Stimulated activated CD4-positive, alpha-beta T cell treated with anti-CD3 and anti-CD28 coated beads, Interleukin-2, amount 100 ng/mL, for 4 hours (primary cell): ENCODE data around the gene MYL9.
"Not testable (repeated sequence)": the region's sequence is repeated elsewhere in the genome, so short reads cannot be mapped to it uniquely, and the experiment has no call there.

Source experiments
- DNase-seq: peaks from one replicate; pipeline ENCODE4 v3.0.0-alpha.2; 2020; ENCODE audit warnings: low read depth

The MYL9 gene

DNA sequence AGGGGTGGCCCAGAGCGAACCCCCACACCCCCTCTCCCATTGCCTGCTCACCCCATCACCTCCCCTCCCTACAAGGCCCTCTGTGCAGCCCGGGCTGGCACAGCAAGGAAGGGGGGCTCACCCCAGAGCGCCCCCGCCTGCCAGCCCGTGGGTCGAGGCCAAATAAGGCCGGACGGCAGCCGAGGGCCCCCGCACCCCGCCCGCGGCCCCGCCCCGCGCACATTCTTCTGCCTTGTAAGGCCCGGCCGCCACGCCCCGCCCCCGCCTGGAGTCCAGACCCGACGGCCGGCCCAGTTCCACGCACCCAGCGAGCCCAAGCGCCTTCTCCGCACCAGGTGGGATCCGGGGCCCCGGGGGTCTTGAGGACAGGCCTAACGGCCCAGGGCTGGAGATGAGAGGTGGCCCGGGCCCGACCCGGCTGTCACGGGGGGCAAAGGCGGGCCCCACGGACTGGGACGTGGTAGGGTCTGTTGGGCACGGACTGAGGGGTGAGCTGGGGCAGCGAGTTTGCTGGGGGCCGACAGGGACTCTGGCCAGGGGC is at the start of gene MYL9:
Gene MYL9, plus strand, starts transcription at position 293 of the 541 bp plus-strand sequence. CDS start 3,366 bp downstream, outside the sequence.
- no peak for DNase-seq

DNA sequence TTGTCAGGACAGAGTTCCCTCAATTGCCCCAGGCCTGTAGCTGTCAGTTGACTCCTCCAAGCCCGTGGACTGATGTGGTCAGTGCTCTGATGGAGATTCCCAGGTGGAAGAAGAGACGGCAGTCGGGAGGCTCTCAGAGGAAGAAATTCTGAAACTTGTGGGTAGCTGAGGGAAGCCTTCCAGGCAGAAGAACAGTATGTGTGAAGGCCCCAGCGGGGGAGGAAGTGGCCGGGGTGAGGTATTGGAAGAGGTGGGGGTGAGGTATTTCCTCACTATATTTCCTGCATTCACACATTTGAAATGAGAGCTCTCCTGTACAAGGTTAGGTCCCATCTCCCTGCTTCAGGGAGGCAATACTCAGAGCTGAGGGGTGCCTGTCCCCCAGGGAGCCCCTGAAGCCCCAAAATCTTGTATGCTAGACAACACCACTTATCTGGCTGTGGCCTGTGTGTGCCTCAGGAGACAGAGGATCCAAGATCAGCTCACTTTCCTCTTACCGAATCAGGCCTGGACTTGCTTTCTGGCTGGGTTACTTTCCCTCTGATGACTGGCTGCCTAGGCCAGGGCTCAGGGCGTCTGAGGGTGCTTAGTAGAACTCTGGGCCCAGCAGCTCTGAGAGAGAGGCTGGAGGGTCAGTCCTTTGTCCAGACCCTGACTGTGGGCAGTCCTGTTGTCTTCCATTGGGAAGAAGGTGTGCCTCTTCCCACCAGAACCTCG is 49.3 kb upstream of the MYL9 start:
- DNase-seq = peak; percentile 33

DNA sequence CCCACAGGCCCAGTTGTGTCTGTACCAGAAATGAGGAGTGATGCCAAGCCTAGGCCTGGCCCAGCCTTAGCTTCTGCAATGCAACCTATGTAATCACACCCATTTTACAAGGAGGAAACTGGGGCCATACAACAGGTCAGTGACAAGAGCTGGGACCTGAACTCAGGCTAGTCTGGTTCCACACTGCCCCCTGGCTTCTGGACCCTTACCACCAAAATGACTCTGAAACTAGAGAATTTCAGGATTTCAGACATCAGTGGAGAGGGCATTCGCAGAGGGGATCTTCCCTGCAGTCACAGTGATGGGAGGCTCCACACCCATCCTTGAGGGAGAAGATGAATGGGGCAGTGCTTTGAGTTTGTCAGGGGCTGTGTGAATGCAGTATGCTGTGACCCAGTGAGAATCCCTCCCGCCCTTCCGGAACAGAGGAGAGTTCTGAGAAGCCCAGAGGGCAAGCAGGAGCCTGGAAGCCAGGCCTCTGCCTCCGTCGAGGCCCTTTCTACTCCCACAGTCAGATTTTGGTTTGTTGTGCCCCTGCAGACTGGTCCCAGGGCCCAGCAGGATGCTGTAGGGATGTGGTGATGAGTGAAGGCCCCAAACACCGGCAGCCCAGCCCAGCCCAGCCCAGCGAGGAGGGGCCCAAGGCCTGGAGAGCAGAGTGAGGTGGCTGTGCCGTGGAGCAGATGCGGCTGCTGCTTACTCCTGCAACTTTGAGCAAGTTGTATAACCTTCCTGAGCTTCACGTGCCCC is 48.1 kb upstream of the MYL9 start:
- no peak for DNase-seq

DNA sequence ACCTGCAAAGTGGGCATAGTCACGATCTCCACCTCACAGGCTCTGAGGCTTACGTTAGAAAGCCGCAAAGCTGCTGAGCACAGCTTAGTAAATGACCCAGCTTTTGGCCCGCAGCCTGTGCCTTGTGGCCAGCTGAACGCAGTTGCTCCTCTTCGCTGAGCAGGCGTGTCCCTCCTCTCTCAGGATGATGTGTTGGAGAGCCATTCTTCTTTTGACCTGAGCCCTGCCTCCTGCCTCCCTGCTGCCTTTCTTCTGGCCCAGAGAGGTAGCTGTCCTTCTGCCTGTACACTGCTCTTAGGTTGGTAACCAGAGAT is 47.6 kb upstream of the MYL9 start:
- DNase-seq = no peak

DNA sequence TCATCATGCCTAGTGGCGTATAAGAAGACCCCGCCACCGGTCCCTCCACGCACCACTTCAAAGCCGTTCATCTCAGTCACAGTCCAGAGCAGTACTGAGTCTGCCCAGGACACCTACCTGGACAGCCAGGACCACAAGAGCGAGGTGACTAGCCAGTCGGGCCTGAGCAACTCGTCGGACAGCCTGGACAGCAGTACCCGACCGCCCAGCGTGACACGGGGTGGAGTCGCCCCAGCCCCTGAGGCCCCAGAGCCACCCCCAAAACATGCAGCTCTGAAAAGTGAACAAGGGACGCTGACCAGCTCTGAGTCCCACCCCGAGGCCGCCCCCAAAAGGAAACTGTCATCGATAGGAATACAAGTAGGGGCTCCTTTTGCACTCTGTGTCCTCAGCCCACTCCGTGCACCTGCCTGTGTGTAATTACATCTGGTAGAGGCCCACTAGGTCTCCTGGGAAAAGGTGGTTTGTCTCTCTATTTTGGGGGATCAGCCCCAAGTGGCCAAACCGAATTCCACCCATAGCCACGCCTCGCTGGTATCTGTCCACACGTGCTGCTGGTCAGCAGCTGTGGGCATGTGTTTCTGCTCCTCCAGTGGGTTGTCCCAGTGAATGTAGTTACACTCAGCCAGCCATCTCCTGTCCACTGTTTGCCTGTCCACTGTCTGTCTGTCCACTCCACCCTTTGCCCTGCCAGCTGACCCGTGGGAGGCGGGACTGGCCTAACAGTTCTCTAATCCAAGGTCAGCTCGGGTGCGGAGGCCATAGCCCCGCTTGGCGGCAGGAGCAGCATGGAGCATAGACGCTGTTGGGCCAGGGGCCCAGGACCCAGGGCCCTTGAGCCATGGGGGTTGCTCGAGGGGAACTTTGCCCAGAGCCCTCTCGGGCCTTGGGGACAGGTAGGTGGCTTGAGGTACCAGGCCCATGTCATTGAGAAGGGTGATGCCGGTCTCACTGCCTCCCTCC is 44.3 kb upstream of the MYL9 start:
- no peak for DNase-seq

DNA sequence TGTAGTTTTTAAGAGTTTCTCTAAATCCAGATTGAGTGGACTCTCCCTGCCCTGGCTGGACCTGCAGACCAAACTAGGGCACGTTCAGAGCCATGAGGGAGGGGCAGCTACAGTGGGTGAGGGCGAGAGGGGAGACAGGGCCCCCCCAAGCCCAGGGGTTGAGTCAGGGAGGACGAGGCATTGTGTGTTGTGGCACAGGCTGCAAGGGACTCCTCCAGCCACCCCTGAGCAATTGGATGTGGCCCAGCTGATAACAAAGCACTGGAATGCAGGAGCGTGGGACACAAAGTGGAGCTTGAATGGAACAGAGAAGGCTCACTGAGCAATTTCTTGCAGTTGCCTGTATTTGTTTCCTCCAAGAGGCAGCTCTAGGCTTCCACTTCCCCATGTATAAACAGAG is 43.5 kb upstream of the MYL9 start:
- DNase-seq = no peak

DNA sequence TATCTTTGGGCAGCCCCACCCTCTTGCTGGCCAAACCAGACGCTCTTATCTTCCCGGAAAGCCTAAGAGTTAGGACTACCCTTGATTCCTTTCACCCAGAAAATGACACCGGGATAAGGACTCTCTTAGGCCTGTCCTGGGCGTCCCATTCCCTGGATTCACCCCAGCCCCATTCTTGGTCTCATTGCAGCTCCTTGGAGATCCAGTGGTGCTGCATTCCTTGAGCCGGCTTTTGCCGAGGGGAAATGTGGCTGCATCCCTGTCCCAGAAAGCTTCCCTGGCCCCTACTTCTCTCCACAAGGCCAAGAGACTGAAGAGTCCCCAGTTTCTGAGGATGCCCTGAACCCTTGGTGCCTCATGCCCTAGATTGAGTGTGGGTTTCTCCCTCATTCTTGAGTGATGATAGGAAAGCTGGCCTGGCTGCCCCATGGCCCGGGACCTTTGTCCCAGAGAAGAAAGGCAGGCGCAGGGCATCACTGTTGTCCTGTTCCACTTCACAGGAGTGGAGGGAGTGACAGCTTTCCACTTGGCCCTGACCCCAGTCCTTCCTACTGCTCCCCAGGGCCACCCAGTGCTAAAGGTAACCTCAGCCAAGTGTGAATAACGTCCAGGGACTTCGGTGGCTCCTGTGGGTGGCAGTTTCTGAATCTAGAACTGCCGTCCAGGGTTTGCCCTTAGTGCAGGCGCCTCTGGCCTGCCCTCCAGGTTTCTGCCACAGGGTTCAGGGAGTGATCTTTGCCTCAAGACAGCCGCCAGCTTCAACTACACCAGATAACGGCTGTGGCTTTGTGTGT is 42.7 kb upstream of the MYL9 start:
- DNase-seq = no peak

DNA sequence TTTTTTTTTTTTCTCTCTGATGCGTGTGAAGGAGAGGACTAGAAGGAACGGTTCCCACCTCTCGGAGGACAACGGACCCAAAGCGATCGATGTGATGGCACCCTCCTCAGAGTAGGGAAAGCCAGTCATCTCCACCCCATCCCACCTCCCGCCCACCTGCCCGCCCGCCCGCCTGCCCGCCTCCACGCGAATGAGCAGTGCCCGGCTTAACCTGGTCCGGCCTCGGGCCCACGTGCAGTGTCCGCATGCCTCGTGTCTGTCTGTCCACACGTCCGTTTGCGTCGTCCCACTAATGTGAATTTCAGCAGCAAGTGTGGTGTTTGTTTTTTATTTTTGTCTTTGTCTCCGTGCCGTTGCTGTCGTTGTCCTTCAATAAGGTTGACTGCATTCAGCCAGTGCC is 42.1 kb upstream of the MYL9 start:
- DNase-seq = no peak

DNA sequence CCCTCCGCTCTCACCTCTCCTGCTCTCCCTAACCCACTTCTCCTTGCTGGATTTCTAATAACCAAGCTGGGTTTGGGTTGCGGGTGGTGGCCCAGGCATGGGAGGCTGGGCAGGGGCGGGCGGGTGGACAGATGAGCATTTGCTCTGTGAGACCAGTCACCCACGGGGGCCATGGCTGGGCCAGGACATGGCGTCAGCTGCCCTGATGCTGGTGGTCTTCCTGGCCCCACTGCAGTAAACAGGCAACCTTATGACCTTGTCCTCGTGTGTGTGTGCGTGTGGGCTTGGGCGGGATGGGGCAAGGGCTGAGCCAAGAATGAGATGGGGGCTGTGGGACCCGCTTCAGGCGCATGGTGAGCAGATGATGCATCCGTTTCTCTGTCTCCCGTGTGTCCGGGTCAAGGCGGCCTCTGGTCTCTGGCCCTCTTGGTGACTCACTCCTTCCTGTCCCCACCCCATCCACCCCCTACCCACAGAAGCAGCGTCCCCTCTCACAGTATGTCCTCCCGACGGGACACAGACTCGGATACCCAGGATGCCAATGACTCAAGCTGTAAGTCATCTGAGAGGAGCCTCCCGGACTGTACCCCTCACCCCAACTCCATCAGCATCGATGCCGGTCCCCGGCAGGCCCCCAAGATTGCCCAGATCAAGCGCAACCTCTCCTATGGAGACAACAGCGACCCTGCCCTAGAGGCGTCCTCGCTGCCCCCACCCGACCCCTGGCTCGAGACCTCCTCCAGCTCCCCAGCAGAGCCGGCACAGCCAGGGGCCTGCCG is 41.4 kb upstream of the MYL9 start:
- no peak for DNase-seq

DNA sequence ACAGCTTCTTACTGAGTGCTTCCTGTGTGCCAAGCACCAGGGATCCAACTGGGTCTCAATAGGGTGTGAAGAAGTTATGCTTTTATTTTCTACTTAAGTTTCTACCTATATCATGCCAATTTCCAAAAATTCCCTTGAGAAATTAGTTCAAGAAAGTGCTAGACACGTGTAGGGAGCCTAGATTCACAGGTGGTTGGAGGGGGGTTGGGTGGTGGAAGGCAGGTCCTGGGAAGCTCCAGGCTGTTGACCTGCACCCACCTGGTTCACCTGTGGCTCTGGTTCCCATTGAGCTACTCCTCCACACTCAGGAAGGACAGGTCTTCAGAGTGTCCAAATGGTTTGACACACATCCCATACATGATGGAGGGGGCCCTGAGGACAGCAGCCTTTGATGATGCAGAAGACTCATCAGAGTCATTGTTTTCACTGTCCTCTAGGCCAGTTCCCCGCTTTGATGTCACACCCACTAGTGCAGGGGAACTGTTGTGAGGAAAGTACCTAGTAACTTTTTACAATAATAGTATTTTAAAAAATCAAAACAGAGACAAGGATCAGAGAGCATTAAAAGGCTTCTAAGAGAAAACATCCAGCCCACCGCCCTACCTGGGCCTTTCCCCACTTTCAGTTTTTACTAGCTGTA is 39.8 kb upstream of the MYL9 start:
- DNase-seq = no peak

DNA sequence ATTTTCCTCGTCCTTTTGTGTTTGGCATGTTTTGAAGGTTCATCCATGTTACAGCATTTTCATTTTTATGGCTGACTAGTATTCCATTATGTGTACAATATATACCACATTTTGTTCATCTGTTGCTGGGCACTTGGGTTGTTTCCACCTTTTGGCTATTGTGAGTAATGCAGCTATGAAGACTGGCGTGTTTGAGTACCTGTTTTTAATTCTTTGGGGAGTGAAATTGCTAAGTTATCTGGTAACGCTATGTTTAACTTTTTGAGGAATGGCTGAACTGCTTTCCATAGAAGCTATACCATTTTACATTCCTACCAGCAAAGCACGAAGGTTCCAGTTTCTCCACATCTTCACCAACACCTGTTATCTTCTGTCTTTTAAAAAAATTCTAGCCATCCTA is 37.0 kb upstream of the MYL9 start:
- DNase-seq = no peak

DNA sequence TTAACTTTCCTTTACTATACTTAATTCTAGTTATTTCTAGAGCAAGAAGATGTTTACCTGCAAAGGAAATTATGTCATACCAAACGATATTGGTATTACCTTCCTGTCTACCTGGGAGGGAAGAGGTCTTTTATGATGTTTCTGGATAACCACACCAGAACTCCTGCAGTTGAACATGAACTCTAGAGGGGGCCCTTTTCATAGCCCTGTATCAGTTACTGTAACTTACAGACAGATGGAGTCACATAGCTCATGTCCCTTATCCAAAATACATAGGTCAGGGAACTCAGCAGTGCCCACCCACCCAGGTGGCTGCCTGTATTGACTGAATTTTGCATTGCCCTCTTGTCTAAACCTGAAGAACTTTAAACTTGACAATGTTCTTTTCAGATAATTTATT is 35.1 kb upstream of the MYL9 start:
- DNase-seq = no peak

DNA sequence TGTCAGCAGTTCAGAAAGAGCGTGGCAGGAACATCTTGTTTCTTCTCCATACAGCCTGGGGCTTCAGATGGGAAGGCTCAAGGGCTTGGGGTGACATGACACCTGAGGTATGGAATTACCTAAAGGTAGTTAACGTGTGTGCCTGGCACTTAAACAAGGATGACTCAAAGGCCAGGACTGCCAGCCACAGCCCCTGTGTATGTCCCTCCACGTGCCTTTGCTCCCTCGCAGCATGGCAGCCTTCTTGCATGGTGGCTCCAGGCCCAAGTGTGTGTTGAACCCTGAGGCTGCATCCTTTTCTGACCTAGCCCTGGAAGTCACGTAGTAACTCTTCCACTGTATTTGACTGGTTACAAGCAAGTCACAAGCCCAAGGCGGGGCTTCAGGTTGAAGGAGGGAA is 33.6 kb upstream of the MYL9 start:
- no peak for DNase-seq

DNA sequence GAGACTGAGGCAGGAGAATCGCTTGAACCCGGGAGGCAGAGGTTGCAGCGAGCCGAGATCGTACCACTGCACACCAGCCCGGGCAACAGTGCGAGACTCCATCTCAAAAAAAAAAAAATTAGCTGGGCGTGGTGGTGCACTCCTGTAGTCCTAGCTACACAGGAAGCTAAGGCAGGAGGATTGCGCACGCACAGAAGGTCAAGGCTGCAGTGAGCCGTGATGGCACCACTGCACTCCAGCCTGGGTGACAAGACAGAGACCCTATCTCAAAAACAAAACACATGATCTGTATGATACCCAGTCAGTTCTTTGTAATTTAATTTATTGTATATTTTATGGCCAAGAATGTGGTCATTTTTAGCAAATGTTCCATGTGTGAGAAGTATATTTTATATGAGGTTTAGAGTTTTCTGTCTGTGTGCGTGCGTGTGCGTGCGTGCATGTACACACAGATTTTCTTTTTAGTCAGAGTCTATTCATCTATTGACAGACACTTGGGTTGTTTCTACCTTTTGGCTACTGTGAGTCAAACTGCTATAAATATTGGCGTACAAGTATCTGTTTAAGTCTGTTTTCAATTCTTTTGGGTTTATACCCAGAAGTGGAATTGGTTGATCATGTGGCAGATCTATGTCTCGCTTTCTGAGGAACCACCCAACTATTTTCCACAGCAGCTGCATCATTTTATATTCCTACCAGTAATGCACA is 22.2 kb upstream of the MYL9 start:
- no peak for DNase-seq

DNA sequence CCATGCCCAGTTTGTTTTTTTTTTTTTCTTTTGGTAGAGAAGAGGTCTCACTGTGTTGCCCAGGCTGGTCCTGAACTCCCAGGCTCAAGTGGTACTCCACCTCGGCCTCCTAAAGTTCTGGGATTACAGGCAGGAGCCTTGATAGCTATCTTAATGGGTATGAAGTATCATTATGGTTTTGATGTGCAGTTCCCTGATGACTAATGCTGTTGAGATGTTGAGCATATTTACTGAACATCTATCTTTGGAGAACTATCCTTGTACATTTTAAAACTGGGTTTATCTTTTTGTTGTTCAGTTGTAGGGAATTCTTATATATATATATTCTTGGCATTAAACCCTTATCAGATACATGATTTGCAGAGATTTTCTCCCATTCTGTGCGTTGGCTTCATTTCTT is 21.4 kb upstream of the MYL9 start:
- no peak for DNase-seq

DNA sequence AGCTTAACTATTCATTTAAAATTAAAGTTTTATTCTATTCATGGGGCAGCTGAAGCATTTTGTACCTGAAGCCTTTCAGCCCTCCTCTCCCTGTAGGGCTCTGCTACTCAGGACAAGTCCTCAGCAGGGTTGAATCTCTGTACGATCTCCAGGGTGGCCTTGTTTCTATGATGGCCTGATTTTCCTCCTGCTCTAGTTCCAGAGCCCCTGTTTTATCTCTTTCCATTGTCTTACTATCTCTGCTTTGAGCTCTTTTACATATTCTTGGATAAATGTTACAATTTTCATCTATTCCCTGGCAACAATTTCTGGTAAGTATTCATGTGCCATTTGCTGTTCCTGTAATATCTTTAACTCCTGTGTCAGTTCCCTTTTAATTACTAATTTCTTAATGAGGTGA is 19.8 kb upstream of the MYL9 start:
- DNase-seq = no peak

DNA sequence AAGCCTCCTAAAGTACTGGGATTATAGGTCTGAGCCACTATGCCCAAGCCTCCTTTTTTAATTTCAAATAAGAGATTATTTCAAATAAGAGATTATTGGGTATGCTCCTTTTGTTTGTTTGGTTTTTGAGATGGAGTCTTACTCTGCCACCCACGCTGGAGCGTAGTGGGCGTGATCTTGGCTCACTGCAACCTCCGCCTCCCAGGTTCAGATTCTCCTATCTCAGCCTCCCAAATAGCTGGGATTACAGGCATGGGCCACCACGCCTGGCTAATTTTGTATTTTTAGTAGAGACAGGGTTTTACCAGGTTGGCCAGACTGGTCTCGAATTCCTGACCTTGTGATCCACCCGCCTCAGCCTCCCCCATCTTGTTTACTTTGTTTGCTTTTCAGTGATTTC is 18.9 kb upstream of the MYL9 start:
- DNase-seq = not testable (repeated sequence)

DNA sequence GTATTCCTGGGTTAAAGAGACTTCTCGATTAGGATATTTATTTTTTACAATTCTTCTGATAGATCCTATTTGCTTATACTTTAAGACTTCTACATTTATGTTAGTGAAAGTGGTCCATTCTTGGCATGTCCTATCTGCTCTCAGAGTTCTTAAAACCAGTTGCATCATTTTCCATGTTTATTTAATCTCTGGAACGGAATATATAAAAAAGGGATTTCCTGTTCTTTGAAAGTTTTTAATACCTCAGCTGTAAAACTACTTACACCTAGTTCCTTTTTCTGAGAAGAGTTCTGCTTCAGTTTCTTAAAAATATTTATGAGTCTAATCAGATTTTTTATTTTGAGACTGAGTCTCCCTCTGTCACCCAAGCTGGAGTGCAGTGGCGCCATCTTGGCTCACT is 18.0 kb upstream of the MYL9 start:
- no peak for DNase-seq

DNA sequence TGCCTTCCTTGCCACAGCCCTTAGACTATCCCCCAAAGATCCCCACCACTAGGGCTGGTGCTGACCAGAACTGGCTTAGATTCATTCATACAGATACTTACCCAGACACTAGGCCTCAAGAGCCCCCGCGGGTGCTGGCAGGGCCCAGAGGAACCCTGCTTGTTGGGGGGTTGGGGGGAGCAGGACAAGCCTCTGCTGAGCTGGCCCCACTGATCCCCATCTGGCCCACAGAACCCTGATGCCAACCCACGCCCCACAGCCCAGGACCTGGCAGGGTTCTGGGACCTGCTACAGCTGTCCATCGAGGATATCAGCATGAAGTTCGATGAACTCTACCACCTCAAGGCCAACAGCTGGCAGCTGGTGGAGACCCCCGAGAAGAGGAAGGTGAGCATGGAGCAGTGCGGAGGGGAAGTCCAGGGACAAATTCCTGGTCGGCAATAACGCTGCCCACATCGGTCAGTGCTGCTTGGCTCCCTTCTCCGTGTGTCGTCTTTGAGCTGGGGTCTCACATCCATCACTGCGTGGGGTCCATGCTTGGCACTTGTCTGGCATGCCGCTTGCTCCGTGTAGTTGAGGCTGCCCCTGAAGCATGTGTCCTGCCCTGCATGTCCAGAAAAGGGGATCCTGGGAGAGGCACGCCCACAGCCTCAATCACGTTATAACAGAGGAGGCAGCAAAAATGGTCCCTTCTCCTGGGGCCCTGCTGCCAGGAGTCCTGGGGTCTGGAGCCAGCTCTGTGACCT is 15.5 kb upstream of the MYL9 start:
- DNase-seq = no peak
